Upper lobe of right lung (tissue), 1 donor: ENCODE results near the gene CHST3. TPM values are rescaled to one million over a fixed set of nuclear protein-coding genes. Genes with fewer than 3 reads are reported as not detected.

Source experiments
- ATAC-seq: fragments of 200-7000 bp; cut with Tn5 transposase; one replicate; pipeline ENCODE4 v1.9.1; 2020; ENCODE audit warnings: mild to moderate bottlenecking, moderate library complexity
- DNase-seq: peaks from one replicate; pipeline ENCODE4 v3.0.0-alpha.2; 2020
- H3K27ac ChIP-seq: fragments of 200-600 bp; one replicate; pipeline ENCODE4 v1.8.0; 2022
- H3K27me3 ChIP-seq: fragments of 200-600 bp; one replicate; pipeline ENCODE4 v1.8.0; 2022; ENCODE audit warnings: mild to moderate bottlenecking
- H3K36me3 ChIP-seq: fragments of 200-600 bp; one replicate; pipeline ENCODE4 v1.8.0; 2022
- H3K4me1 ChIP-seq: fragments of 200-600 bp; one replicate; pipeline ENCODE4 v1.8.0; 2022
- H3K4me3 ChIP-seq: fragments of 200-600 bp; one replicate; pipeline ENCODE4 v1.8.0; 2022; ENCODE audit warnings: mild to moderate bottlenecking
- H3K9me3 ChIP-seq: fragments of 200-600 bp; one replicate; pipeline ENCODE4 v1.8.0; 2022
- CTCF ChIP-seq: fragments of 200-600 bp; IDR thresholded peaks from one replicate; pipeline ENCODE4 v1.8.0; 2022; ENCODE audit warnings: antibody characterized with exemption
- intact Hi-C: fragments of 100-400 bp; cut with DNase I; formaldehyde crosslinking; loops from one replicate; pipeline ENCODE4 v1.11.0; 2022
- total RNA-seq: library from RNA; stranded (reverse); fragmentation: NEBNext Ultra II Directional; extraction: Animal tissue kit (Norgen Biotek cat#: 25700); gene quantifications from one replicate; pipeline ENCODE4 v1.2.1, GENCODE V29; 2021
- donor health status: DM: no; HTN: yes; CAD: no; lungs with severe emphysema.

The CHST3 gene
- total RNA-seq, 1 donor from 2014 or later, result 15.6 TPM

- no peaks in the 10 kb centered on the region for H3K27me3 ChIP-seq
- no peaks in the 10 kb centered on the region for H3K9me3 ChIP-seq
- peaks cover 37% of the 10 kb centered on the region for H3K4me1 ChIP-seq
- H3K4me3 ChIP-seq, result no peak overlapping the region
- intact Hi-C loops, result no loop called here
- peak overlapping the region; percentile 77 for H3K27ac ChIP-seq
- no peaks in the 10 kb centered on the region for H3K36me3 ChIP-seq
- no peak for TF ChIP-seq CTCF
- peak; percentile 12 for ATAC-seq
- DNase-seq, result no peak
Observed at GRCh38 chr10:71998840-71999194, 34.6 kb downstream of the CHST3 start.

GRCh38 chr10:71999360-72000072 lies 35.3 kb downstream of the CHST3 start:
- H3K36me3 ChIP-seq, result no peaks in the 10 kb centered on the region
- H3K27ac ChIP-seq, result peak overlapping the region; percentile 77
- DNase-seq, result no peak
- no peaks in the 10 kb centered on the region for H3K27me3 ChIP-seq
- H3K4me3 ChIP-seq, result no peak overlapping the region
- H3K9me3 ChIP-seq, result no peaks in the 10 kb centered on the region
- peak; percentile 67 for ATAC-seq
- intact Hi-C loops, result no loop called here
- no peak for TF ChIP-seq CTCF
- peaks cover 37% of the 10 kb centered on the region for H3K4me1 ChIP-seq

GRCh38 chr10:72000073-72001032 lies 36.2 kb downstream of the CHST3 start:
- ATAC-seq (no peak), DNase-seq (no peak)
- TF ChIP-seq CTCF, result no peak
- intact Hi-C loops, result no loop called here
- H3K27ac ChIP-seq, result peak overlapping the region; percentile 9
- H3K36me3 ChIP-seq, result no peaks in the 10 kb centered on the region
- H3K27me3 ChIP-seq, result no peaks in the 10 kb centered on the region
- peaks cover 37% of the 10 kb centered on the region for H3K4me1 ChIP-seq
- no peak overlapping the region for H3K4me3 ChIP-seq
- H3K9me3 ChIP-seq, result no peaks in the 10 kb centered on the region

GRCh38 chr10:72001033-72001395 lies 36.8 kb downstream of the CHST3 start:
- DNase-seq (no peak), ATAC-seq (peak; percentile 16)
- intact Hi-C loops, result no loop called here
- Histone ChIP-seq H3K27me3 (no peaks in the 10 kb centered on the region), H3K36me3 (no peaks in the 10 kb centered on the region), H3K9me3 (no peaks in the 10 kb centered on the region), H3K4me1 (peaks cover 31% of the 10 kb centered on the region), H3K4me3 (no peak overlapping the region), H3K27ac (no peak overlapping the region)
- TF ChIP-seq CTCF, result no peak

- no peak for ATAC-seq
- Histone ChIP-seq H3K27me3 (no peaks in the 10 kb centered on the region), H3K27ac (no peak overlapping the region), H3K4me3 (no peak overlapping the region), H3K4me1 (peaks cover 30% of the 10 kb centered on the region), H3K36me3 (no peaks in the 10 kb centered on the region), H3K9me3 (no peaks in the 10 kb centered on the region)
- no peak for DNase-seq
- intact Hi-C loops, result no loop called here
- no peak for TF ChIP-seq CTCF
Observed at GRCh38 chr10:72002354-72003295, 38.4 kb downstream of the CHST3 start.
